Activated CD8-positive, alpha-beta T cell treated with anti-CD3 and anti-CD28 coated beads for 36 hours (primary cell): ENCODE results near the gene JAG2. TPM values are rescaled to one million over a fixed set of nuclear protein-coding genes. Genes with fewer than 3 reads are reported as not detected.

Experiments
- ATAC-seq: fragments of 200-7000 bp; cut with Tn5 transposase; one replicate; pipeline ENCODE4 v1.10.0; 2021; ENCODE audit warnings: mild to moderate bottlenecking, moderate library complexity
- CTCF ChIA-PET: fragments of 350-600 bp; sonication (Branson Sonifier 250); formaldehyde crosslinking; loops from one replicate; lab custom pipeline; 2021; ENCODE audit warnings: antibody characterized with exemption; lab: Charles Lee
- POLR2A ChIA-PET: fragments of 350-600 bp; sonication (Branson Sonifier 250); formaldehyde crosslinking; loops from one replicate; lab custom pipeline; 2021; ENCODE audit warnings: antibody characterized with exemption; lab: Charles Lee
- DNase-seq: peaks from one replicate; pipeline ENCODE4 v3.0.0-alpha.2; 2020
- H3K27ac Mint-ChIP-seq: one replicate; pipeline ENCODE4 v1.8.0; 2021; ENCODE audit warnings: mild to moderate bottlenecking, mixed read lengths
- H3K27me3 Mint-ChIP-seq: one replicate; pipeline ENCODE4 v1.8.0; 2021; ENCODE audit warnings: mixed read lengths
- H3K36me3 Mint-ChIP-seq: one replicate; pipeline ENCODE4 v1.8.0; 2021; ENCODE audit warnings: low read depth, mixed read lengths
- H3K4me1 Mint-ChIP-seq: one replicate; pipeline ENCODE4 v1.8.0; 2021; ENCODE audit warnings: low read depth, mixed read lengths
- H3K4me3 Mint-ChIP-seq: one replicate; pipeline ENCODE4 v1.8.0; 2021; ENCODE audit warnings: mild to moderate bottlenecking, moderate library complexity, mixed read lengths
- H3K9me3 Mint-ChIP-seq: one replicate; pipeline ENCODE4 v1.8.0; 2021; ENCODE audit warnings: mixed read lengths
- CTCF ChIP-seq: fragments of 200-600 bp; IDR thresholded peaks from one replicate; pipeline ENCODE4 v1.8.0; 2022; ENCODE audit warnings: antibody characterized with exemption, mild to moderate bottlenecking
- intact Hi-C: fragments of 100-400 bp; cut with micrococcal nuclease; formaldehyde crosslinking; loops from one replicate; pipeline ENCODE4 v1.10.0; 2022
- total RNA-seq, 2 experiments: library from RNA; stranded (reverse); gene quantifications; one replicate each; pipeline ENCODE4 v1.2.3, GENCODE V29; 2021

The JAG2 gene
- total RNA-seq, 2 experiments from 2014 or later, result 3.6 to 4.1 TPM

DNA sequence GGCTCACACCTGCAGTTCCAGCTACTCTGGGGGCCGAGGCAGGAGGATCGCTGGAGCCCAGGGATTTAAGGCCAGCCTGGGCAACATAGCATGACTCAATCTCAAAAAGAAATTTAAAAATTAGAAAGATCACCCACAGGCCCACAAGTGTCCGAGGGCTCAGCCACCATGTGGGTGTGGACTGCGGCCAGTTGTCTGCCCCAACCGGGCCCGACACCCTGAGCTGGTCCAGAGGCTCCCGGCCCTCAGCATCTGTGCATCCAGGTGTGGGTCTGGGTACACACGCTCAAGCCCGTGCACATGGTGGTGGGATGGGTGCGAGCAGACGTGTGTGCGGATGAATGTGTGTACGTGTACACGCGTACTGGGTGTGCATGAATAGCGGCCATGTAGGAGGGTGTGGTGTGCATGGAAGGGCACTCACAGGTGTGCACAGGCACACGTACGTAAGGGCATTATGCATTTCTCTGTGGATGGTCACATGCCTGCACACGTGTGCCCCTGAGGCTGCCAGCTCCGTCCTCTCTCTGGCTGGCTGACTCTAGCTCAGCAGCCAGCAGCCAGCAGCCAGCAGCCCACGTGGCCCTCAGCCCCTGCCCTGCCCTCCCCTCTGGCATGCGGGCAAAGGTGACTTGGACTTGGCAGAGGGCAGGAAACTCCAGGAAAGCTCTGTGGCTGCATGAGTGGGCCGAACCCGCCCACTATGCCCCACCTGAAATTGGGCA, 35.8 kb upstream of the JAG2 start:
- intact Hi-C loops, result loop anchor here (5.0 kb wide), 1 partner anchor 148 kb away; no protein-coding TSS in a partner anchor
- Mint-ChIP-seq H3K9me3 (no peaks in the 10 kb centered on the region), H3K27me3 (peaks cover 9% of the 10 kb centered on the region), H3K36me3 (no peaks in the 10 kb centered on the region), H3K4me3 (no peak overlapping the region), H3K27ac (no peak overlapping the region), H3K4me1 (peaks cover 16% of the 10 kb centered on the region)
- TF ChIP-seq CTCF, result no peak
- CTCF ChIA-PET, result interaction anchor here (0.7 to 2.5 kb wide), 5 partner anchors 9 to 224 kb away, joined by 3 to 8 read pairs (median 5); no protein-coding TSS in a partner anchor
- ATAC-seq (no peak), DNase-seq (no peak)
- POLR2A ChIA-PET, result no interaction called here

DNA sequence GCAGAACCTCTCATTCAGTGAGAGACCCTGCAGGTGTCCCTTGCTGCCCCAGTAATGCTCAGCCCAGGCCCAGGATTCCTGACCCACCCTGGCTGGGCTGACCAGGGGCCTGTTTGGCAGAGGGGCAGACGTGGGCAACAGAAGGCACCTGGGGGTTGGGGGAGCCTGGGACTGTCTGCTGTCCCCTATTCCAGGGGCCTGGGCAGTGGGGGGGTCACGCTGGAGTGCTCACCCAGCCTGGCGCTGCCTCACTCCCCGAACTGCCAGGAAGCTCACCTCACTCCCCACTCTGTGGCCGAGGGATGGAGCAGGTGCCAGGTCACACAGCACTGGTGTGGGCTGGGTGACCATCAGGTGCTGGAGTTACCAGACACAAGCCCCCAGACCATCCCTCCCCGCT, 35.1 kb upstream of the JAG2 start:
- CTCF ChIA-PET, result interaction anchor here (0.7 to 2.5 kb wide), 7 partner anchors 10 to 153 kb away, joined by 3 to 8 read pairs (median 3); no protein-coding TSS in a partner anchor
- H3K36me3 Mint-ChIP-seq, result no peaks in the 10 kb centered on the region
- H3K4me3 Mint-ChIP-seq, result no peak overlapping the region
- ATAC-seq, result no peak
- H3K9me3 Mint-ChIP-seq, result no peaks in the 10 kb centered on the region
- H3K27me3 Mint-ChIP-seq, result peaks cover 11% of the 10 kb centered on the region
- H3K27ac Mint-ChIP-seq, result no peak overlapping the region
- intact Hi-C loops, result loop anchor here (5.0 kb wide), 1 partner anchor 149 kb away; no protein-coding TSS in a partner anchor
- POLR2A ChIA-PET, result no interaction called here
- DNase-seq, result no peak
- TF ChIP-seq CTCF, result no peak
- H3K4me1 Mint-ChIP-seq, result peaks cover 16% of the 10 kb centered on the region

- TF ChIP-seq CTCF, result peak; percentile 99
- Mint-ChIP-seq H3K27me3 (peaks cover 15% of the 10 kb centered on the region), H3K36me3 (no peaks in the 10 kb centered on the region), H3K9me3 (no peaks in the 10 kb centered on the region), H3K4me1 (peaks cover 16% of the 10 kb centered on the region), H3K4me3 (no peak overlapping the region), H3K27ac (no peak overlapping the region)
- CTCF ChIA-PET, result interaction anchor here (0.7 to 2.5 kb wide), 7 partner anchors 9 to 153 kb away, joined by 3 to 8 read pairs (median 3); no protein-coding TSS in a partner anchor
- POLR2A ChIA-PET, result no interaction called here
- intact Hi-C loops, result loop anchor here (5.0 kb wide), 1 partner anchor 149 kb away; no protein-coding TSS in a partner anchor
- DNase-seq, result peak; percentile 75
- ATAC-seq, result peak; percentile 41
Observed at GRCh38 chr14:105203057-105203531, 34.5 kb upstream of the JAG2 start.

DNA sequence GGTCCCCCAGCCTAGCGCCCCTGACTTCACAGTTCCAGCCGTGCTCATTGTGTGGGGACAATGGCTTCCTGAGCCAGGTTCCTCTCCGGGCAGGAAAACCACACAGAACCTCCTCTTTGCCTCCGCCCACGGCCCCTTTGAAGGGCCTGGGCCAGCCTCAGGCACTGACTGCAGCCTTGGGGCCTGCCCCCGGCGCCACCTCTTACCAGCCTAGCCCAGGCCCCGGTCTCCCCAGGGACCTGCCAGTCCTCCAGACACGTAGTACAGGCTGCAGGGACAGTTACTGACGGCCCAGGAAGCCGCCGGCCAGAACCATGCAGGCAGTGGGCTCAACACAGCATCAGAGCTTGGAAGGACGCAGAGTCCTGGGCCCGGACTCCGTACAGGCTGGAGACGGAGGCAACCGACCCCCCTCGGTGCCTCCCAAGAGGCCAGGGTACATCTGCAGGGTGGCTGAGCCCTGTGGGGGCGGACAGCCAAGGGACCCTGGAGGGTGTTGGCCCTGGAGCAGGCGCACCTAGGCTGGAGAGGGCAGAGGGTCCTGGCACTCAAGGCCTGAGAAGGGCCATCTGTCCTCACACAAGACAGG, 33.4 kb upstream of the JAG2 start:
- ChIA-PET CTCF (interaction anchor here (0.7 to 2.2 kb wide), 7 partner anchors 18 to 150 kb away, joined by 3 to 10 read pairs (median 3); no protein-coding TSS in a partner anchor), POLR2A (no interaction called here)
- Mint-ChIP-seq H3K27ac (peak overlapping the region; percentile 36), H3K36me3 (no peaks in the 10 kb centered on the region), H3K4me3 (no peak overlapping the region), H3K4me1 (peaks cover 16% of the 10 kb centered on the region), H3K9me3 (no peaks in the 10 kb centered on the region), H3K27me3 (peaks cover 21% of the 10 kb centered on the region)
- no peak for TF ChIP-seq CTCF
- DNase-seq, result peak; percentile 78
- intact Hi-C loops, result loop anchor here (5.0 kb wide), 1 partner anchor 150 kb away; no protein-coding TSS in a partner anchor
- peak; percentile 73 for ATAC-seq
